ENCODE measurements around the gene TRIM33. TPM values are rescaled to one million over a fixed set of nuclear protein-coding genes. Genes with fewer than 3 reads are reported as not detected.
"Not testable (repeated sequence)": the region's sequence is repeated elsewhere in the genome, so short reads cannot be mapped to it uniquely, and the experiment has no call there.

TRIM33 gene
- total and polyA plus RNA-seq, 2 donors (not counting 3 experiments of a cell fraction or from before 2014, with no cell fraction given) = 10.3 to 29.1 TPM

- H3K4me1 ChIP-seq (ENCODE audit: control insufficient read depth, extremely low read depth, insufficient read depth, low read length) = peaks cover 24% of the 10 kb centered on the region
- peaks cover 0 to 2% of the 10 kb centered on the region in 2 experiments for H3K36me3 ChIP-seq (ENCODE audit: control insufficient read depth in 2 of 2, extremely low read depth in 1 of 2, insufficient read depth in 2 of 2, low read length in 2 of 2)
- no peak for TF ChIP-seq POLR2AphosphoS5 (IDR thresholded peaks at IDR 0.05; ENCODE audit: insufficient read depth, low read depth, low read length)
- no peak for TF ChIP-seq MYC (IDR thresholded peaks at IDR 0.05; ENCODE audit: low read depth, low read length)
- TF ChIP-seq, protein P1, sequence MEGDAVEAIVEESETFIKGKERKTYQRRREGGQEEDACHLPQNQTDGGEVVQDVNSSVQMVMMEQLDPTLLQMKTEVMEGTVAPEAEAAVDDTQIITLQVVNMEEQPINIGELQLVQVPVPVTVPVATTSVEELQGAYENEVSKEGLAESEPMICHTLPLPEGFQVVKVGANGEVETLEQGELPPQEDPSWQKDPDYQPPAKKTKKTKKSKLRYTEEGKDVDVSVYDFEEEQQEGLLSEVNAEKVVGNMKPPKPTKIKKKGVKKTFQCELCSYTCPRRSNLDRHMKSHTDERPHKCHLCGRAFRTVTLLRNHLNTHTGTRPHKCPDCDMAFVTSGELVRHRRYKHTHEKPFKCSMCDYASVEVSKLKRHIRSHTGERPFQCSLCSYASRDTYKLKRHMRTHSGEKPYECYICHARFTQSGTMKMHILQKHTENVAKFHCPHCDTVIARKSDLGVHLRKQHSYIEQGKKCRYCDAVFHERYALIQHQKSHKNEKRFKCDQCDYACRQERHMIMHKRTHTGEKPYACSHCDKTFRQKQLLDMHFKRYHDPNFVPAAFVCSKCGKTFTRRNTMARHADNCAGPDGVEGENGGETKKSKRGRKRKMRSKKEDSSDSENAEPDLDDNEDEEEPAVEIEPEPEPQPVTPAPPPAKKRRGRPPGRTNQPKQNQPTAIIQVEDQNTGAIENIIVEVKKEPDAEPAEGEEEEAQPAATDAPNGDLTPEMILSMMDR (IDR thresholded peaks at IDR 0.05; ENCODE audit: extremely low read depth in 1 of 2, insufficient read depth in 1 of 2, low read depth in 1 of 2, low read length in 2 of 2) = no peak
- TF ChIP-seq EZH2 (IDR thresholded peaks at IDR 0.05; ENCODE audit: borderline replicate concordance, low read depth, low read length, severe bottlenecking) = no peak
- no peak for TF ChIP-seq JUN (IDR thresholded peaks at IDR 0.05; ENCODE audit: borderline replicate concordance, insufficient read depth, insufficient read length, low read depth)
- no peak for TF ChIP-seq GATA2 (IDR thresholded peaks at IDR 0.05; ENCODE audit: insufficient read depth, insufficient read length, low read depth, low read length)
- no peak for TF ChIP-seq POLR2A (IDR thresholded peaks at IDR 0.05; ENCODE audit: low read depth, low read length)
- TF ChIP-seq FOS (IDR thresholded peaks at IDR 0.05; ENCODE audit: borderline replicate concordance, insufficient read depth, low read length) = no peak
- TF ChIP-seq, protein P2, sequence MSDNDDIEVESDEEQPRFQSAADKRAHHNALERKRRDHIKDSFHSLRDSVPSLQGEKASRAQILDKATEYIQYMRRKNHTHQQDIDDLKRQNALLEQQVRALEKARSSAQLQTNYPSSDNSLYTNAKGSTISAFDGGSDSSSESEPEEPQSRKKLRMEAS (IDR thresholded peaks at IDR 0.05; ENCODE audit: insufficient read depth, insufficient read length) = no peak
- no TSS peak for BruUV-seq (replicated peaks)
- H3K9ac ChIP-seq (replicated peaks; ENCODE audit: extremely low read depth, insufficient read depth, low read length) = no peak overlapping the region
- FAIRE-seq (no peak), DNase-seq (ENCODE audit: low read depth, low spot score) (no peak)
- H3K4me2 ChIP-seq (ENCODE audit: insufficient read depth, low read length) = no peak overlapping the region
- H3K79me2 ChIP-seq (ENCODE audit: control insufficient read depth, insufficient read depth, low read length) = peaks cover 9% of the 10 kb centered on the region
- no peak overlapping the region for H2AFZ ChIP-seq (ENCODE audit: low read depth, low read length)
- H3K9me1 ChIP-seq (replicated peaks; ENCODE audit: control insufficient read depth, extremely low read depth, insufficient read depth, low read length) = no peaks in the 10 kb centered on the region
- intact Hi-C loops (cut with micrococcal nuclease) = loop anchor here (10.0 kb wide), 1 partner anchor 139 kb away; the partner anchor contains the start of gene BCAS2
- no peaks in the 10 kb centered on the region for H3K27me3 ChIP-seq (ENCODE audit: control insufficient read depth in 2 of 2, insufficient read depth in 2 of 2, low read length in 2 of 2)
- dilution Hi-C loops (cut with MboI; ENCODE audit: extremely low pct_ligation_motif_present, low sequenced_read_pairs) = no loop called here
- no peak overlapping the region for H3K4me3 ChIP-seq (replicated peaks in 1 of 3; ENCODE audit: insufficient read depth in 1 of 3, low read depth in 1 of 3, low read length in 3 of 3)
- H3K27ac ChIP-seq (ENCODE audit: insufficient read depth, low read depth, low read length) = no peak overlapping the region
- ChIA-PET CTCF (no interaction called here), POLR2A (no interaction called here)
- no peaks in the 10 kb centered on the region for H4K20me1 ChIP-seq (replicated peaks; ENCODE audit: control insufficient read depth, extremely low read depth, insufficient read depth, low read length)
- H3K9me3 ChIP-seq (replicated peaks; ENCODE audit: control insufficient read depth, insufficient read depth, low read length) = no peaks in the 10 kb centered on the region
Measured at GRCh38 chr1:114446198-114446597, 64.8 kb downstream of the TRIM33 start.

GRCh38 chr1:114443226-114443625 lies 67.8 kb downstream of the TRIM33 start:
- H3K4me2 ChIP-seq (ENCODE audit: insufficient read depth, low read length); H3K9ac ChIP-seq (replicated peaks; ENCODE audit: extremely low read depth, insufficient read depth, low read length); H3K9me3 ChIP-seq (replicated peaks; ENCODE audit: control insufficient read depth, insufficient read depth, low read length); FAIRE-seq; DNase-seq (ENCODE audit: low read depth, low spot score); dilution Hi-C loops (cut with MboI; ENCODE audit: extremely low pct_ligation_motif_present, low sequenced_read_pairs); H3K9me1 ChIP-seq (replicated peaks; ENCODE audit: control insufficient read depth, extremely low read depth, insufficient read depth, low read length); H3K27ac ChIP-seq (ENCODE audit: insufficient read depth, low read depth, low read length); POLR2A ChIA-PET; H3K27me3 ChIP-seq (ENCODE audit: control insufficient read depth in 2 of 2, insufficient read depth in 2 of 2, low read length in 2 of 2); H3K4me3 ChIP-seq (replicated peaks in 1 of 3; ENCODE audit: insufficient read depth in 1 of 3, low read depth in 1 of 3, low read length in 3 of 3); BruUV-seq (replicated peaks); H2AFZ ChIP-seq (ENCODE audit: low read depth, low read length); H4K20me1 ChIP-seq (replicated peaks; ENCODE audit: control insufficient read depth, extremely low read depth, insufficient read depth, low read length); H3K36me3 ChIP-seq (ENCODE audit: control insufficient read depth in 2 of 2, extremely low read depth in 1 of 2, insufficient read depth in 2 of 2, low read length in 2 of 2): not testable (repeated sequence)
- CTCF ChIA-PET = interaction anchor here (2.0 kb wide), 1 partner anchor 15 kb away, joined by 8 read pairs; no protein-coding TSS in a partner anchor
- peaks cover 22% of the 10 kb centered on the region for H3K4me1 ChIP-seq (ENCODE audit: control insufficient read depth, extremely low read depth, insufficient read depth, low read length)
- peaks cover 18% of the 10 kb centered on the region for H3K79me2 ChIP-seq (ENCODE audit: control insufficient read depth, insufficient read depth, low read length)
- intact Hi-C loops (cut with micrococcal nuclease) = loop anchor here (10.0 kb wide), 1 partner anchor 142 kb away; the partner anchor contains the start of gene BCAS2

Data from endothelial cell of umbilical vein (primary cell).